Stimulated activated CD4-positive, alpha-beta T cell treated with anti-CD3 and anti-CD28 coated beads, Interleukin-1b, Interleukin-23, amount 100 ng/mL, for 4 hours (primary cell): ENCODE results near the gene TBC1D9.

Source experiments
- DNase-seq, 2 donors: peaks; one replicate each; pipeline ENCODE4 v3.0.0-alpha.2; 2020; ENCODE audit warnings: low read depth in 2 of 2

The TBC1D9 gene

GRCh38 chr4:140648716-140649308, 107.4 kb downstream of the TBC1D9 start:
- no peak for DNase-seq

GRCh38 chr4:140645614-140646412, 110.4 kb downstream of the TBC1D9 start:
- no peak for DNase-seq

GRCh38 chr4:140645196-140645595, 111.0 kb downstream of the TBC1D9 start:
- no peak for DNase-seq

GRCh38 chr4:140644470-140645185, 111.6 kb downstream of the TBC1D9 start:
- DNase-seq, result no peak

GRCh38 chr4:140643571-140644055, 112.6 kb downstream of the TBC1D9 start:
- no peak for DNase-seq

GRCh38 chr4:140642674-140643437, 113.3 kb downstream of the TBC1D9 start:
- DNase-seq, result no peak

GRCh38 chr4:140641789-140642439, 114.3 kb downstream of the TBC1D9 start:
- DNase-seq, result no peak

- DNase-seq, result no peak
Measured at GRCh38 chr4:140641105-140641555, 115.1 kb downstream of the TBC1D9 start.

- DNase-seq, result no peak
Measured at GRCh38 chr4:140640150-140640748, 115.9 kb downstream of the TBC1D9 start.

GRCh38 chr4:140639066-140639465, 117.1 kb downstream of the TBC1D9 start:
- DNase-seq, result no peak

- DNase-seq, result no peak
Measured at GRCh38 chr4:140637836-140638235, 118.3 kb downstream of the TBC1D9 start.

- DNase-seq, result no peak
Measured at GRCh38 chr4:140635606-140636005, 120.6 kb downstream of the TBC1D9 start.

GRCh38 chr4:140633951-140634350, 122.2 kb downstream of the TBC1D9 start:
- DNase-seq, result no peak

GRCh38 chr4:140633124-140633523, 123.1 kb downstream of the TBC1D9 start:
- DNase-seq, result no peak

GRCh38 chr4:140630246-140630645, 125.9 kb downstream of the TBC1D9 start:
- DNase-seq, result no peak

- no peak for DNase-seq
Measured at GRCh38 chr4:140628016-140628415, 128.2 kb downstream of the TBC1D9 start.

- DNase-seq, result no peak
Measured at GRCh38 chr4:140626661-140627376, 129.4 kb downstream of the TBC1D9 start.

GRCh38 chr4:140622333-140622958, 133.7 kb downstream of the TBC1D9 start:
- DNase-seq, result no peak

GRCh38 chr4:140621161-140621560, 135.0 kb downstream of the TBC1D9 start:
- DNase-seq, result no peak
